GM19043 (cell line): ENCODE data around the gene TMEM250.

Source experiments
- ATAC-seq: cut with Tn5 transposase; IDR thresholded peaks from one replicate; pipeline ENCODE4 v1.9.1; 2021; ENCODE audit warnings: low read depth; ENCODE audit not compliant: unreplicated experiment

Gene TMEM250

GRCh38 chr9:136098210-136098609 is 20.5 kb downstream of the TMEM250 start:
- no peak for ATAC-seq

- no peak for ATAC-seq
These were observed 22.1 kb downstream of the TMEM250 start for GRCh38 chr9:136096505-136097001.

GRCh38 chr9:136095070-136096058 is 23.3 kb downstream of the TMEM250 start, which contains the start of gene NACC2:
Gene NACC2, minus strand, starts transcription at chr9:136095289. Its CDS starts 44,768 bp downstream, at chr9:136050521.
- ATAC-seq, result no peak

- no peak for ATAC-seq
These were observed 24.4 kb downstream of the TMEM250 start for GRCh38 chr9:136093995-136094881.

GRCh38 chr9:136093346-136093986 is 25.2 kb downstream of the TMEM250 start:
- ATAC-seq, result no peak

- ATAC-seq, result no peak
These were observed 25.9 kb downstream of the TMEM250 start for GRCh38 chr9:136092741-136093140.

- no peak for ATAC-seq
These were observed 26.4 kb downstream of the TMEM250 start for GRCh38 chr9:136092353-136092650.

GRCh38 chr9:136091582-136092352 is 26.9 kb downstream of the TMEM250 start:
- no peak for ATAC-seq

- ATAC-seq, result no peak
These were observed 27.7 kb downstream of the TMEM250 start for GRCh38 chr9:136090768-136091581.

- no peak for ATAC-seq
These were observed 28.5 kb downstream of the TMEM250 start for GRCh38 chr9:136090056-136090735.

GRCh38 chr9:136089697-136090045 is 29.0 kb downstream of the TMEM250 start:
- ATAC-seq, result no peak

- no peak for ATAC-seq
These were observed 29.6 kb downstream of the TMEM250 start for GRCh38 chr9:136088939-136089696.

- ATAC-seq, result no peak
These were observed 30.2 kb downstream of the TMEM250 start for GRCh38 chr9:136088481-136088938.

GRCh38 chr9:136087741-136088480 is 30.8 kb downstream of the TMEM250 start:
- ATAC-seq, result no peak

GRCh38 chr9:136086951-136087740 is 31.5 kb downstream of the TMEM250 start:
- no peak for ATAC-seq

- no peak for ATAC-seq
These were observed 32.3 kb downstream of the TMEM250 start for GRCh38 chr9:136086213-136086881.
